Pulmonary artery endothelial cell (primary cell): ENCODE measurements around the gene SYNC. TPM values are rescaled to one million over a fixed set of nuclear protein-coding genes. Genes with fewer than 3 reads are reported as not detected.
A peak's percentile ranks its signal among the peaks of the same experiment; 100 is the strongest.
"Not testable (repeated sequence)": the region's sequence is repeated elsewhere in the genome, so short reads cannot be mapped to it uniquely, and the experiment has no call there.

Source experiments
- DNase-seq: peaks from one replicate; pipeline ENCODE4 v3.0.0-alpha.2; 2011; ENCODE audit warnings: low read depth, low spot score
- total RNA-seq: library from RNA; depleted of rRNA; stranded (reverse); fragments of >200 nt; gene quantifications from 2 replicates; pipeline ENCODE4 v1.2.3, GENCODE V29; 2014

The SYNC gene
- total RNA-seq, 1 donor from 2014 or later, result 12.1 TPM

DNA sequence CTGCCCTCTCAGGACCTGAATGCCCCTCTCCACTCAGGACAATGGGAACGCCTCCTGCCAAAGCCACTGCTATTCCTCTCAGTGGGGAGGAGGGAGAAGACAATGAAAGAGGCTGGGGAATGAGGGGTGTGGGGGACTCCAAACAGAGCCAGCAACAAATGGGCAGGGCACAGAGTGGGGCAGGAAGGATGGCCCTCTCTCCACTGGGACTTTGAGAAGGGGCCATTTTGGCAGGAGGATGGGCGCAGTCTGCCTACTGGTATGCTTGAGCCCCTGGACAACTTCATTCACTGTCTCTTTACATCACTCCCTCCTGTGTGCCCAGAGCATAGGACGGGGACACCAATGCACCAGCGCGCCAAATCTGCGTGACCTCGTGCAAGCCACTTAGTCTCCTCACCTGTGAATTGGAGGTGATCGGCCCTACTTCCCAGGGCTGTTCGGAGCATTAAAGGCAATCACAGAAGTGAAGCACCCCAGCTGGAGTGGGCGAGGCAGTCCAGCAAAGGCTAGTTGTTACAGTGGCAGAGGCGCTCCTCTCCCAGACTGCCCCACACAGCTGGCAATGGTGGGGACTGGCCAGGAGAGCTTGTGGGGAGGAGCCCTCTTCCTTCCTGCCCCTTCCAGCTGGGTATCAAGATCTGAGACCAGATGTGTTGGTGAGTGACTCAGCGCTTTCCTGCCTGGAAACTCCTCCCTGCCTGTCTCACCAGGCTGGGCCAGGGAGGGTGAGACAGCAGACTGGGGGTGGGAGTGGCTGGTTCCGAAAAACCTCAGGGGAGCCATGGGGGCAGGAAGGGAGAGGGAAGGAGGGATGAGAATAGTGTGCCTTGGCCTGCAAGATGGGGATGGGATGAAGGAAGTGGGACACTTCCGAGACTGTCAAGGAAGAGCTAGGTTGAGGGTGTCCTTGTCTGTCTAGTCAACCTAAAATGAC, 22.4 kb upstream of the SYNC start:
- DNase-seq, result peak; percentile 66

DNA sequence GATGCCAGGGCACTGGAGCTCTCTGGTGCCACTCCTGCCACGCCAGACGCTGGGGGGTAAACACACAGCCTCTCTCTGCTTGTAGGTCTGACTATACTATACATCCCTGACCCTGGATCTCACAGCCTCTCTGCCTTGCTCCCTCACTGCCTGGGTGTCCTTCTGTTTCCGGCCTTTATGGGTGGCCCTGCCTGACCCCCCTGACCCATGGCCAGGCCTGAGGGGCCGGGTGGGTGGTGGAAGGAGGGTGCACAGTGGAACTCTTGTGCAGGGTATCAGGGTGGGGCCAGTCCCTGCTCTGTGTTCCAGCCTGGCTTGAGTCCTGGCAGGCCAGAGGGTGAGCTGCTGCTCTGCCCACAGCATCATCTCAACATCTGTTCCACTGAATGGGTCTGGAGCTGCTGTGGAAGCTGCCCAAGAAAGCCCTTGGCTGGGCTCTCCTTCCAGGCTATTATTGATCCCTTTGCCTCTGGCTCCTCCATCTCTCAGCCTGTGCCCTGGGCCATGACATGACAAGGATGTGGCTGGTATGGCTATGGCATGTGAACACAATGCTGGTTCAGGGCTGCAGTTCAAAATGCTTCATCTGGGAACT, 17.2 kb upstream of the SYNC start:
- no peak for DNase-seq

GRCh38 chr1:32718527-32718926, 16.0 kb upstream of the SYNC start:
- DNase-seq, result no peak

GRCh38 chr1:32718036-32718435, 15.5 kb upstream of the SYNC start:
- no peak for DNase-seq

- no peak for DNase-seq
Measured at GRCh38 chr1:32717503-32717902, 14.9 kb upstream of the SYNC start.

GRCh38 chr1:32716312-32717148, 14.0 kb upstream of the SYNC start:
- DNase-seq, result no peak

DNA sequence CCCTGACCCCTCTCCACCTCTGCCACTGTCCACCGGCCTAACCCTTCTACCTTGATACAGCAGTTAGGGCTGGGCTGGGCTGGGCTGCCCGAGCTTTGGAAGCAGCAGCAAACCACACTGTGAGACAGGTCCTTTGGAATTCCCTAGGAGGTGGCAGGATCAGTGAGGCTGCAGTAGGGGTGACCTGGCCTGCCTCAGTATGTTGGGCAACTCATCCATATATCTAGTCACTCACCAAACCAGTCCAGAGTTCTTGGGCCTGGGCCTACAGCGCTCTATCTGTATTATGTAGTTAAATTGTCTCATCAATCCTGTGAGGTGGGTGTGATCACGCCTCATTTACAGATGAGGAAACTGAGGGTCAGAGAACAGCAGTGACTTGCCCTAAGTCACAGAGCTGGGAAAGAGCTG, 13.3 kb upstream of the SYNC start:
- DNase-seq, result no peak

- no peak for DNase-seq
Measured at GRCh38 chr1:32714277-32714676, 11.7 kb upstream of the SYNC start.

GRCh38 chr1:32713081-32713480, 10.5 kb upstream of the SYNC start:
- no peak for DNase-seq

DNA sequence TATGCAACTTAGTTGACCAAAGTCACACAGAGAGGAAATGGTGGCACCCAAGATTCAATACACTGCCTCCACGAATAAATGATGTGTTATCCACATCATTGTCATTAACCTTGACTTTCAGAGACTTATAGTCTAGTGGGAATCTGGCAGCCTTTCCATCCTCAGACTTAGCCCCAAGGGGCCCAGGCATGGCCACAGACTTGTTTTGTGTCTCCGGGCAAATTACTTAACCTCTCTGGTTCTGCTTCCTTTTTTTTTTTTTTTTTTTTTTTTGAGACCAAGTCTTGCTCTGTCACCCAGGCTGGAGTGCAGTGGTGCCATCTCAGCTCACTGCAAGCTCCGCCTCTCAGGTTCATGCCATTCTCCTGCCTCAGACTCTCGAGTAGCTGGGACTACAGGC, 8.7 kb upstream of the SYNC start:
- not testable (repeated sequence) for DNase-seq

GRCh38 chr1:32709476-32709875, 6.9 kb upstream of the SYNC start:
- no peak for DNase-seq

DNA sequence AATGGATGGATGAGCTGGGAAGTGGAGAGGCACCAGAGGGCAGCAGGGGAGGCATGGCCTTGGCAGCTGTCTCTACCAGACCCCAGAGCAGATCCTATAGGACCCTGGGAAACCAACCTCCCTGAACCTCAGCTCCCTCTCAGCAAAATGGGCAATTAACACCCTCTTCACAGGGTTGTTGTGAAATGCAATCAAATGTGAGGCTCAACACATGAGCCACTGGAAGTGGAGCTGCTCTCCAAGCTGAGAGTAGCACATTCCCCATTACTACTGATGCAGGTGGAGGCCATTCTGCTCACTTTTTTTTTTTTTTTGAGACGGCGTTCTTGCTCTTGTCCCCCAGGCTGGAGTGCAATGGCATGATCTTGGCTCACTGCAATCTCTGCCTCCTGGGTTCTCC, 6.5 kb upstream of the SYNC start:
- no peak for DNase-seq

GRCh38 chr1:32706491-32706890, 3.9 kb upstream of the SYNC start:
- DNase-seq, result no peak

DNA sequence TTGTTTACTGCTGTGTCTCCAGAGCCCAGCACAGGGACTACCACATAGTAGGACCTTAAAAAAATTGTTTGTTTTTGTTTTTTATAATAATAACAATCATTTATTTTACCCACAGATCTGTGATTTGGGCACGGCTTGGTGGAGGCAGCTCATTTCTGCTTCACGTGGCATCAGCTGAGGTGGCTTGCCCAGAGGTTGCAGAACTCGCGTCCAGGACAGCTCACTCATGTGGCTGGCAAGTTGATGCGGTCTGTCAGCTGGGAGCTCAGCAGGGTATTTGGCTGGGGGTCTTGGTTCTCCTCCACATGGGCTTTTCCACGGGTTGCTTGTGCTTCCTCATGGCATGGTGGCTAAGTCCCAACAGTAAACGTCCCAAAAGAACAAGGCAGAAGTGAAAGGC, 2.9 kb upstream of the SYNC start:
- DNase-seq, result no peak

DNA sequence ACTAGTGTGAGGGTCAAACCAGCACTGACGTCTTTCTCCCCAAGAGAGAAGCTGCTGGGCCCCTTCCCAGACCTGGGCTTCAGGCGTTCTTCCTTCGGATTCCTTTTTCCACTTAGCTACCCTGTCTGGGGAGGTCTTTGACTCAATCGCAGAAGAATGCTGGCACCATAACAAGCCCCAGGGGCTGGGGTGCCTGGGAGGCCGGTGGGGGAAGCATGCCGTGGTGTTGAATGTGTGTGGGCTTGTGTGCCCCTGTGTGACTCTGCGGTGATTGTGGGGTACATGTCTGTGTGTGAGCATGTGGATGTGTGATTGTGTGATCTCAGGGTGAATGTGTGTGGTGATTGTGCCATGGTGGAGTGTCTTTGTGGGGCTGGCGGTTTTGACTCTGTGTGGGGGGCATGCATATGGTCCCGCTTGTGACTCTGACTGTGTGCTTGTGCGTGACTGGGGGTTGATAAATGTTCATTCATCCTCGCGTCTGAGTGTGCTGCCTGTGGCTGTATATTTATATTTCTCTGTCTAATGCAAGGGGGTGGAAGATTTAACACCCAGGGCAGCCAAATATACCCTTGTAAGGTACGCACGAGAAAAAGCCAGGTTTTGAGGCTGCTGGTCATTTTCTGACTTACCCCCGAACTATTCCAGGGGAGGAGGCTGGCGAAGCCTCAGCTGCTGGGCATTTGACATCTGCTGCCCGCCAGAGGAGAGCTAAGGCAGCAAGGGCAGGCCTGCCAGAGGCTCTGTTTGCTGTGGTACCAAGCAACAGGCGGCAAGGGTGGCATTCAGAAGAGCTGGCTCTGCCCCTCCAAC, 1.1 kb upstream of the SYNC start:
- no peak for DNase-seq

DNA sequence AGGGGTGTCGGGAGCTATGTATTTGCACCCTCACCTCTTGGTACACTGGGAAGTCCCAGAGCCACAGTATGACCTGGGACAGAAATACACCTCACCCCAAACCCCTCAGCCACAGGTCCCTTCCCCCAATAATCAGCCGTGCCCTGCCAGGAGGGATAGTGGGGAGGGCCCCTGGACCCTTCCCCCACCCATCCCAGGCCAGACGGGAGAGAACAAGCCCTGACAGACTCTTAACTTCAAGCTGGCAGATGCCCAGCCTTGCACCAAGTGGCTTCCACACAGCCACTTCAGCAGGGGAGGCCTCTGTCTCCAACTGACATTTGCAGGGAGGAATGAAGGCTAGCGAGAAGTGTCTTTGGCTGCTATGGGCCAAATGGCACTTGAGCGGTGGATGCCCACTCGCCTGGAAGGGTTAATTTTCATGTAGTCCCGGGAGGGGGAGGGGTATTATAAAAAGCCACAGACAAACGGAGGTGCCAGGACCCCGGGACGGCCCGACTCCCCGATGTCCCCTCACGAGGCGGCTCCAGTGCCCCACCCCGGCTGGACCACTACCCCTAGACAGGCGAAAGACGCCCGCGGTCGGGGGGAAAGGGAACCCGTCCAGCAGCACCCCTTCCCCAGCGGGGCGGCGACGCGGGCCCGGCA, 495 bp downstream of the SYNC start:
- DNase-seq, result no peak

GRCh38 chr1:32701421-32701911, 1.1 kb downstream of the SYNC start:
- DNase-seq, result no peak

- DNase-seq, result not testable (repeated sequence)
Measured at GRCh38 chr1:32696996-32697395, 5.6 kb downstream of the SYNC start.

GRCh38 chr1:32696041-32696440, 6.5 kb downstream of the SYNC start:
- DNase-seq, result no peak

GRCh38 chr1:32695098-32695904, 7.3 kb downstream of the SYNC start:
- DNase-seq, result peak; percentile 40
